ENCODE data around the gene MEGF10. TPM values are rescaled to one million over a fixed set of nuclear protein-coding genes. Genes with fewer than 3 reads are reported as not detected.

Gene MEGF10
- polyA plus RNA-seq, 1 donor from 2014 or later = 0.05 TPM

DNA sequence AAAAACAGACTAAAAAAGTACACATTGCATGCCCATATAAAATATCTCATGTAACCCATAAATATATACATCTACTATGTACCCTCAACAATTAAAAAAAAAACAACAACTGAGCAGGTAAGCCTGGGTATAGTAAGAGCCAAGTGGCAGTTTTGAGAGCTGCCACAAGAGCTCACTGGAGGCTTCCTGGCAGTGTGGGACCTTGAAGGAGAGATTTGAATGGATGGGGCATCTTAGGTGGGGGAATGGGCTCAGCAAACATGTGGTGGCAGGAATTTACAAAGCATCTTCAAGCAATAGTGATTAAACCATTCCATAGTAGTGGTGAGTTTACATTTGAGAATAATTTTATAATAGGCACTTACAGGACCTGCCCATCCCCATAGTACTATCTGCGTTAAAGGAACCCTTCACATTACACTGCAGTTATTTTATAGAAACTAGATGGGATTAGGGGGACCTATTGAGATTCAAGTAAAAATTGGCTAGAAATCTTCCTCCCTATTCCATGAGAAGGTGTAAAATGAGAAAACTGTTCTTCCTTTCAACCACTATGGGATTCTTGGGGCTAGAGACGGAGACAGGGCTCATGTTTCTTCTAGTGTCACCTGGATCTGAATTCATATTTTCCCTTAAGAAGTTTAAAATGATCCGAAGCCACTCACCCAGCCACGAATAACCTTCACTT lies 6.9 kb downstream of the MEGF10 start:
- peaks cover 3% of the 10 kb centered on the region for H3K27me3 ChIP-seq (ENCODE audit: insufficient read depth, low read depth, low read length)
- TF ChIP-seq SMC3 (conservative IDR thresholded peaks at IDR 0.05; ENCODE audit: poor library complexity) (no peak), EP300 (conservative IDR thresholded peaks at IDR 0.05; ENCODE audit: poor library complexity, severe bottlenecking) (no peak), POLR2AphosphoS5 (IDR thresholded peaks at IDR 0.05) (no peak), RAD21 (conservative IDR thresholded peaks at IDR 0.05) (no peak), TAF1 (IDR thresholded peaks at IDR 0.05; ENCODE audit: low read depth) (no peak), EZH2 (IDR thresholded peaks at IDR 0.05; ENCODE audit: borderline replicate concordance, insufficient read depth, low read length, poor library complexity, severe bottlenecking) (no peak), MXI1 (conservative IDR thresholded peaks at IDR 0.05; ENCODE audit: poor library complexity, severe bottlenecking) (no peak)
- TF ChIP-seq, protein P1, sequence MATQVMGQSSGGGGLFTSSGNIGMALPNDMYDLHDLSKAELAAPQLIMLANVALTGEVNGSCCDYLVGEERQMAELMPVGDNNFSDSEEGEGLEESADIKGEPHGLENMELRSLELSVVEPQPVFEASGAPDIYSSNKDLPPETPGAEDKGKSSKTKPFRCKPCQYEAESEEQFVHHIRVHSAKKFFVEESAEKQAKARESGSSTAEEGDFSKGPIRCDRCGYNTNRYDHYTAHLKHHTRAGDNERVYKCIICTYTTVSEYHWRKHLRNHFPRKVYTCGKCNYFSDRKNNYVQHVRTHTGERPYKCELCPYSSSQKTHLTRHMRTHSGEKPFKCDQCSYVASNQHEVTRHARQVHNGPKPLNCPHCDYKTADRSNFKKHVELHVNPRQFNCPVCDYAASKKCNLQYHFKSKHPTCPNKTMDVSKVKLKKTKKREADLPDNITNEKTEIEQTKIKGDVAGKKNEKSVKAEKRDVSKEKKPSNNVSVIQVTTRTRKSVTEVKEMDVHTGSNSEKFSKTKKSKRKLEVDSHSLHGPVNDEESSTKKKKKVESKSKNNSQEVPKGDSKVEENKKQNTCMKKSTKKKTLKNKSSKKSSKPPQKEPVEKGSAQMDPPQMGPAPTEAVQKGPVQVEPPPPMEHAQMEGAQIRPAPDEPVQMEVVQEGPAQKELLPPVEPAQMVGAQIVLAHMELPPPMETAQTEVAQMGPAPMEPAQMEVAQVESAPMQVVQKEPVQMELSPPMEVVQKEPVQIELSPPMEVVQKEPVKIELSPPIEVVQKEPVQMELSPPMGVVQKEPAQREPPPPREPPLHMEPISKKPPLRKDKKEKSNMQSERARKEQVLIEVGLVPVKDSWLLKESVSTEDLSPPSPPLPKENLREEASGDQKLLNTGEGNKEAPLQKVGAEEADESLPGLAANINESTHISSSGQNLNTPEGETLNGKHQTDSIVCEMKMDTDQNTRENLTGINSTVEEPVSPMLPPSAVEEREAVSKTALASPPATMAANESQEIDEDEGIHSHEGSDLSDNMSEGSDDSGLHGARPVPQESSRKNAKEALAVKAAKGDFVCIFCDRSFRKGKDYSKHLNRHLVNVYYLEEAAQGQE (IDR thresholded peaks at IDR 0.05; ENCODE audit: borderline replicate concordance) = no peak
- TF ChIP-seq, protein P2, sequence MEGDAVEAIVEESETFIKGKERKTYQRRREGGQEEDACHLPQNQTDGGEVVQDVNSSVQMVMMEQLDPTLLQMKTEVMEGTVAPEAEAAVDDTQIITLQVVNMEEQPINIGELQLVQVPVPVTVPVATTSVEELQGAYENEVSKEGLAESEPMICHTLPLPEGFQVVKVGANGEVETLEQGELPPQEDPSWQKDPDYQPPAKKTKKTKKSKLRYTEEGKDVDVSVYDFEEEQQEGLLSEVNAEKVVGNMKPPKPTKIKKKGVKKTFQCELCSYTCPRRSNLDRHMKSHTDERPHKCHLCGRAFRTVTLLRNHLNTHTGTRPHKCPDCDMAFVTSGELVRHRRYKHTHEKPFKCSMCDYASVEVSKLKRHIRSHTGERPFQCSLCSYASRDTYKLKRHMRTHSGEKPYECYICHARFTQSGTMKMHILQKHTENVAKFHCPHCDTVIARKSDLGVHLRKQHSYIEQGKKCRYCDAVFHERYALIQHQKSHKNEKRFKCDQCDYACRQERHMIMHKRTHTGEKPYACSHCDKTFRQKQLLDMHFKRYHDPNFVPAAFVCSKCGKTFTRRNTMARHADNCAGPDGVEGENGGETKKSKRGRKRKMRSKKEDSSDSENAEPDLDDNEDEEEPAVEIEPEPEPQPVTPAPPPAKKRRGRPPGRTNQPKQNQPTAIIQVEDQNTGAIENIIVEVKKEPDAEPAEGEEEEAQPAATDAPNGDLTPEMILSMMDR (IDR thresholded peaks at IDR 0.05; ENCODE audit: poor library complexity, severe bottlenecking) = no peak
- no peak overlapping the region for H2AFZ ChIP-seq (ENCODE audit: low read depth, low read length)
- no peak overlapping the region for H3K27ac ChIP-seq (ENCODE audit: low read length)
- H3K4me2 ChIP-seq (ENCODE audit: low read length) = no peak overlapping the region
- no peaks in the 10 kb centered on the region for H4K20me1 ChIP-seq (ENCODE audit: insufficient read depth)
- no peak overlapping the region for H3K4me3 ChIP-seq (ENCODE audit: low read length)
- no peak overlapping the region for H3K9ac ChIP-seq (ENCODE audit: low read length)
- H3K9me2 ChIP-seq (ENCODE audit: insufficient read depth, low read length) = no peaks in the 10 kb centered on the region
- no peaks in the 10 kb centered on the region for H3K36me3 ChIP-seq (ENCODE audit: insufficient read depth, low read length)
- H3F3A ChIP-seq (ENCODE audit: insufficient read depth, low read length, poor library complexity, severe bottlenecking) = no peaks in the 10 kb centered on the region
- no peaks in the 10 kb centered on the region for H3K79me2 ChIP-seq (replicated peaks; ENCODE audit: insufficient read depth, low read length)
- H3K9me3 ChIP-seq (ENCODE audit: low read length) = no peaks in the 10 kb centered on the region

DNA sequence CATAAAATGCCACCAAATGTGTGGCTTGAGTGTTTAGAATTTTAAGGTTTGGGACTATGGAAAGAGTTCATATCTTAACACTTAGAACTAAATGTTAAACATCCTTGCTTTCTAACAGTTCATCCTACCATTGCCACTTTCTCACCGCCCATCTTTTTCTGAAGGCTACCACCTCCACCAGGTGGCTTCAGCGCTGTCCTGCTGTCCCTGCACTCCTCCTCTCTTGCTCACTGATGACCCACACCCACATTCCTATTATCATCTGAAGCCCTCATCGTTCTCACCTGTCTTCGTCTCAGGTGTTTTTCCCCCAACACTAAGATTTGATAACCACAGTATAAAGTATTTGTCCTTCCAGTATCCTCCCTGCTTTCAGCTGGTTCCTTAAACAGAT lies 7.4 kb downstream of the MEGF10 start:
- Histone ChIP-seq H3K9ac (ENCODE audit: low read length) (no peak overlapping the region), H4K20me1 (ENCODE audit: insufficient read depth) (no peaks in the 10 kb centered on the region), H3F3A (ENCODE audit: insufficient read depth, low read length, poor library complexity, severe bottlenecking) (no peaks in the 10 kb centered on the region), H3K4me2 (ENCODE audit: low read length) (no peak overlapping the region), H3K27me3 (ENCODE audit: insufficient read depth, low read depth, low read length) (no peaks in the 10 kb centered on the region), H3K79me2 (replicated peaks; ENCODE audit: insufficient read depth, low read length) (no peaks in the 10 kb centered on the region), H3K4me3 (ENCODE audit: low read length) (no peak overlapping the region), H2AFZ (ENCODE audit: low read depth, low read length) (no peak overlapping the region), H3K27ac (ENCODE audit: low read length) (no peak overlapping the region), H3K36me3 (ENCODE audit: insufficient read depth, low read length) (no peaks in the 10 kb centered on the region), H3K9me3 (ENCODE audit: low read length) (no peaks in the 10 kb centered on the region), H3K9me2 (ENCODE audit: insufficient read depth, low read length) (no peaks in the 10 kb centered on the region)
- TF ChIP-seq, protein P2 (IDR thresholded peaks at IDR 0.05; ENCODE audit: poor library complexity, severe bottlenecking) = no peak
- TF ChIP-seq EZH2 (IDR thresholded peaks at IDR 0.05; ENCODE audit: borderline replicate concordance, insufficient read depth, low read length, poor library complexity, severe bottlenecking) (no peak), POLR2AphosphoS5 (IDR thresholded peaks at IDR 0.05) (no peak), EP300 (conservative IDR thresholded peaks at IDR 0.05; ENCODE audit: poor library complexity, severe bottlenecking) (no peak), MXI1 (conservative IDR thresholded peaks at IDR 0.05; ENCODE audit: poor library complexity, severe bottlenecking) (no peak), RAD21 (conservative IDR thresholded peaks at IDR 0.05) (no peak), TAF1 (IDR thresholded peaks at IDR 0.05; ENCODE audit: low read depth) (no peak), SMC3 (conservative IDR thresholded peaks at IDR 0.05; ENCODE audit: poor library complexity) (no peak)
- TF ChIP-seq, protein P1 (IDR thresholded peaks at IDR 0.05; ENCODE audit: borderline replicate concordance) = no peak

Measured in neural cell (in vitro differentiated cells).